ENCODE measurements around the gene SLC22A3. TPM values are rescaled to one million over a fixed set of nuclear protein-coding genes. Genes with fewer than 3 reads are reported as not detected.

The SLC22A3 gene
- total RNA-seq, 1 experiment from 2014 or later, result 0.07 TPM

GRCh38 chr6:160450849-160451248, 102.7 kb downstream of the SLC22A3 start:
- TF ChIP-seq ZFX (IDR thresholded peaks at IDR 0.05) (no peak), EZH2 (IDR thresholded peaks at IDR 0.05) (no peak), POLR2AphosphoS5 (IDR thresholded peaks at IDR 0.05; ENCODE audit: low read depth, low read length) (no peak), YY1 (IDR thresholded peaks at IDR 0.05; ENCODE audit: extremely low read depth, insufficient replicate concordance, low read depth, low read length) (no peak), MAX (IDR thresholded peaks at IDR 0.05) (no peak), ATF3 (IDR thresholded peaks at IDR 0.05) (no peak), CBX3 (IDR thresholded peaks at IDR 0.05; ENCODE audit: low read depth) (no peak), FOSL1 (IDR thresholded peaks at IDR 0.05; ENCODE audit: low read depth) (no peak), CTCF (IDR thresholded peaks at IDR 0.05 in 2 of 3, conservative IDR thresholded peaks at IDR 0.05 in 1 of 3; ENCODE audit: borderline replicate concordance in 1 of 3, insufficient read depth in 1 of 3, low read depth in 2 of 3, low read length in 2 of 3) (no peak), CEBPB (IDR thresholded peaks at IDR 0.05; ENCODE audit: low read depth) (no peak), EZH2phosphoT487 (IDR thresholded peaks at IDR 0.05; ENCODE audit: borderline replicate concordance) (no peak), SIN3A (IDR thresholded peaks at IDR 0.05; ENCODE audit: low read depth) (no peak), SRF (IDR thresholded peaks at IDR 0.05; ENCODE audit: low read depth) (no peak), POLR2A (IDR thresholded peaks at IDR 0.05; ENCODE audit: borderline replicate concordance, extremely low read depth, insufficient read depth, insufficient read length) (no peak), RAD21 (IDR thresholded peaks at IDR 0.05; ENCODE audit: low read depth) (no peak), JUND (IDR thresholded peaks at IDR 0.05) (no peak), ZNF274 (IDR thresholded peaks at IDR 0.05; ENCODE audit: low read depth, low read length) (no peak), REST (IDR thresholded peaks at IDR 0.05; ENCODE audit: low read depth) (no peak), EGR1 (IDR thresholded peaks at IDR 0.05; ENCODE audit: low read depth) (no peak)
- Histone ChIP-seq H4K20me1 (ENCODE audit: insufficient read depth) (no peaks in the 10 kb centered on the region; the same call in 1 of the 2 replicates), H3K79me2 (ENCODE audit: insufficient read depth, low read length) (no peaks in the 10 kb centered on the region), H3K27me3 (ENCODE audit: insufficient read depth, low read length) (0 out of 2 replicates have a peak, but pooled peaks cover 5% of the 10 kb centered on the region), H3K27ac (ENCODE audit: low read depth, low read length) (no peak overlapping the region), H3K9me3 (ENCODE audit: control insufficient read depth in 1 of 2, insufficient read depth in 1 of 2, low read depth in 1 of 2, low read length in 2 of 2) (no peaks in the 10 kb centered on the region), H3K9ac (ENCODE audit: low read length) (no peak overlapping the region), H3K36me3 (ENCODE audit: control insufficient read depth in 1 of 2, insufficient read depth in 2 of 2, low read length in 2 of 2) (no peaks in the 10 kb centered on the region), H3K9me2 (ENCODE audit: insufficient read depth) (no peaks in the 10 kb centered on the region), H3K4me2 (ENCODE audit: low read length) (no peak overlapping the region), H3K4me1 (ENCODE audit: control insufficient read depth in 1 of 2, insufficient read depth in 2 of 2, low read length in 2 of 2) (no peaks in the 10 kb centered on the region), H2AFZ (ENCODE audit: low read depth, low read length, poor library complexity, severe bottlenecking) (no peak overlapping the region), H3K4me3 (replicated peaks in 1 of 2; ENCODE audit: low read depth in 1 of 2, low read length in 2 of 2) (no peak overlapping the region)
- ATAC-seq, result no peak
- no peak for DNase-seq (ENCODE audit: low read depth, low spot score)
- ChIA-PET CTCF (interaction anchor here (1.0 kb wide), 1 partner anchor 587 kb away, joined by 4 read pairs; no protein-coding TSS in a partner anchor), POLR2A (no interaction called here), RAD21 (ENCODE audit: low non-redundant PET in 1 of 2, low total read pairs in 2 of 2, uncharacterized antibody in 2 of 2, unreplicated experiment in 2 of 2) (interaction anchor here in 1 of 2 experiments (0.5 kb wide), 1 partner anchor 47 kb away, joined by 3 read pairs; no protein-coding TSS in a partner anchor)
- intact Hi-C loops (cut with micrococcal nuclease), result loop anchor here (10.0 kb wide), 1 partner anchor 726 kb away; the partner anchor contains the start of gene WTAP
- no TSS peak for BruUV-seq (replicated peaks)
